ENCODE data around the gene HRAS. TPM values are rescaled to one million over a fixed set of nuclear protein-coding genes. Genes with fewer than 3 reads are reported as not detected.
"Not testable (repeated sequence)": the region's sequence is repeated elsewhere in the genome, so short reads cannot be mapped to it uniquely, and the experiment has no call there.

HRAS gene
- total RNA-seq, 1 experiment from 2014 or later = 65.8 TPM

DNA sequence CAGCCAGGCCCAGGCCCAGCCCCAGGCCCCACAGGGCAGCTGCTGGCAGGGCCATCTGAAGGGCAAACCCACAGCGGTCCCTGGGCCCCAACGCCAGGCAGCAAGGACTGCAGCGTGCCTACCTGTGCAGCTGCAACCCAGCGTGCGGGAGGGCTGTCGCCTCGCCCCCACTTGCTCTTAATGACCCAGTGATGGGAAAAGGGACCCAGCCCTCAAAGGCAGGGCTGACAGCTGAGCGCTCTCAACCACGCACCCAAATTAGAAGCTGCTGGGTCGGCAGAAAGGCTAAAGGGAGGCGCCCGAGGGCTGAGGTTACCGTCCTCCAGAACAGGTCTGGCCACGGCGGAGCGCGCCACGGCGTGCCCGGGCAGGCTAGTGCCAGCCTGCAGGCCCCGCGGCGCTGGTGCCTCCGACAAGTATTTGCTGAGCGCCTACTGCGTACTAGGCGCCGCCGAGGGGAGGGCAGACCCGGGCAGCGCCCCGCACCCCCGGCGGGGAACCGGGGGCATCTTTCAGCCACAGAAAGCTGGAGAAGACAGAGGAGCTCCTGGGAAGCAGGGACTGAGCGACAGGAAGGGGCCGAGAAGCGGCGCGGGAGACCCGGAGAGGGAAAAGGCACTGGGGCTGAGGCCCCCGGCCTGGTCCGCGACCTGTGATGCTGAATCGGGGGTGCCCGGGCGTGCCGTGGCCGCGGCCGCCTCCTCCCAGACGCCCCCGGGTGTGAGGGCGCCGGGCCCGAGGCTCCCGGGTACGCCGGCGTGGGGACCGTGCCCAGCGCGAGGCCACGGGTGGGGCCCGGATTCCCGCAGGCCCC, 773 bp downstream of the HRAS start:
- DNase-seq (ENCODE audit: low read depth) = peak; percentile 14

DNA sequence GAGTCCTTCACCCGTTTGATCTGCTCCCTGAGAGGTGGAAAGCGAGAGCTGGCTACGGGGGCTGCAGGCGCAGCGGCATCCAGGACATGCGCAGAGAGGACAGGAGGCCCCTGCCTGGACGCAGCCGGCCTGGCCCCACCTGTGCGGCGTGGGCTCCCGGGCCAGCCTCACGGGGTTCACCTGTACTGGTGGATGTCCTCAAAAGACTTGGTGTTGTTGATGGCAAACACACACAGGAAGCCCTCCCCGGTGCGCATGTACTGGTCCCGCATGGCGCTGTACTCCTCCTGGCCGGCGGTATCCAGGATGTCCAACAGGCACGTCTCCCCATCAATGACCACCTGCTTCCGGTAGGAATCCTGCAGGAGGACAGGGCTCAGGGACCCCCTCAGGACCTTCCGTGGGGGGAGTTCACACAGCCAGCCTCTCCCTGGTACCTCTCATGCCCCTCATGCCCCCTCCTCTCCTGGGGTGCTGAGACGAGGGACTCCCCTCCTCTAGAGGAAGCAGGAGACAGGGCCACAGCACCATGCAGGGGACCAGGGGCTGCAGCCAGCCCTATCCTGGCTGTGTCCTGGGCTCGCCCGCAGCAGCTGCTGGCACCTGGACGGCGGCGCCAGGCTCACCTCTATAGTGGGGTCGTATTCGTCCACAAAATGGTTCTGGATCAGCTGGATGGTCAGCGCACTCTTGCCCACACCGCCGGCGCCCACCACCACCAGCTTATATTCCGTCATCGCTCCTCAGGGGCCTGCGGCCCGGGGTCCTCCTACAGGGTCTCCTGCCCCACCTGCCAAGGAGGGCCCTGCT, 1.6 kb downstream of the HRAS start:
- DNase-seq (ENCODE audit: low read depth) = no peak

DNA sequence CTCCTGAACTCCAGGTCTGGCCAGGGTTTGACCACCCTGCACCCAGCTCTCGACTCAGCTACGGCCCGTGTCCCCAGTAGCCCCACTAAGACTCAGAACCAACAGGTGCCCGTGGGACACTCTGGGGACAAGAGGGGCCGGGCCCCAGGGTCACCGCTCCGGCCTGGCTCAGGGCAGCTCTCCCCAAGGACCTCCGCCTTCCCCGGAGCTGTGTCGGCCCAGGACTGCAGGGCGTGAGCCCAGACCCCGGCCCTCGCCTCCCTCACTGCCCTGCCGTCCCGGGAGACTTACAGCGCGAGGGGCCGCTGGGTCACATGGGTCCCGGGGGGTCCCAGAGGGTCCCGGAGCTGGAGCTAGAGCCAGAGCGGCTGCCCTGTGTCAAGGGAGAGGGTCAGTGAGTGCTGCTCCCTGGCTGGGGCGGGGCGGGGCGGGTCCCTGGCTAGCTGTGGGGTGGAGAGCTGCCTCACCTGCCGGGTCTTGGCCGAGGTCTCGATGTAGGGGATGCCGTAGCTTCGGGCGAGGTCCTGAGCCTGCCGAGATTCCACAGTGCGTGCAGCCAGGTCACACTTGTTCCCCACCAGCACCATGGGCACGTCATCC, 2.3 kb downstream of the HRAS start:
- DNase-seq (ENCODE audit: low read depth) = no peak

DNA sequence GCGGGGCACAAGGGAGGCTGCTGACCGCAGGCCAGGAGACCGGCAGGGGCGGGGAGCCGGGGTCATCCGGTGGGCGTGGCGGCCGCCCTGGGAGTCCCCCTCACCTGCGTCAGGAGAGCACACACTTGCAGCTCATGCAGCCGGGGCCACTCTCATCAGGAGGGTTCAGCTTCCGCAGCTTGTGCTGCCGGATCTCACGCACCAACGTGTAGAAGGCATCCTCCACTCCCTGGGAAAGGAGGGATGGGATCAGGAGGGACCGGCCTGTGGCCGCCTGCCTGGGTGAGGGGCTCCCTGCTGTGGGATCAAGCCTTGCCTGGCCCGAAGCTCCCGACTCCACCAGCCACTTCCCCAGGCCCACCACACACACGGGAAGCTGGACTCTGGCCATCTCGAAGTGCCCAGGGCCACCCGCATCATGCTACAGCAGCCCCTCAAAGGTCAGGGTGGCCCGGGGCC, 2.8 kb downstream of the HRAS start:
- DNase-seq (ENCODE audit: low read depth) = no peak

DNA sequence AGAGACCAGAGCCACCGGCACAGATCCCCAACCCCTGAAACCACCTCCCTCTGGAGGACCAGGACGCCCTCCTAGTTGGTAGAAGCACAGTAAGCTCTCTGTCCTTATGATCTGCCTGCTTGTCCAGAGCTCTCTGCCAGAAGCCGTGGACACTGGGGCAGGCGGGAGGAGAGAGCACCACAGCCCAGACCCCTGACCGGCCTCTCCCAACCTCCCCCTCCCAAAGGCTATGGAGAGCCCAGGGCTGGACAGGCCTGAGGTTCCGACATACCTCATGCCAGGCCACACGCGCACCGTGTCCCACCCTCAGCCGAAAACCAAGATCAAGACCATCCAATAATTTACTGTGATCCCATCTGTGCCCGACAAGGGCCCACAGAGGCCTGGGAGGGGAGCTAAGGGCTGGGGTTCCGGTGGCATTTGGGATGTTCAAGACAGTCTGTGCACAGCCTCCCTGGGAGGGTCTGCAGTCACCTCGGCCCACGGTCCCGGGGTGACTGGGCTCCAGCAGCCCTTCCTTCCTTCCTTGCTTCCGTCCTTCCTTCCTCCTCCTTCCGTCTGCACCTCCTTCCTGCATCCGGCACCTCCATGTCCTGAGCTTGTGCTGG, 3.4 kb downstream of the HRAS start:
- no peak for DNase-seq (ENCODE audit: low read depth)

DNA sequence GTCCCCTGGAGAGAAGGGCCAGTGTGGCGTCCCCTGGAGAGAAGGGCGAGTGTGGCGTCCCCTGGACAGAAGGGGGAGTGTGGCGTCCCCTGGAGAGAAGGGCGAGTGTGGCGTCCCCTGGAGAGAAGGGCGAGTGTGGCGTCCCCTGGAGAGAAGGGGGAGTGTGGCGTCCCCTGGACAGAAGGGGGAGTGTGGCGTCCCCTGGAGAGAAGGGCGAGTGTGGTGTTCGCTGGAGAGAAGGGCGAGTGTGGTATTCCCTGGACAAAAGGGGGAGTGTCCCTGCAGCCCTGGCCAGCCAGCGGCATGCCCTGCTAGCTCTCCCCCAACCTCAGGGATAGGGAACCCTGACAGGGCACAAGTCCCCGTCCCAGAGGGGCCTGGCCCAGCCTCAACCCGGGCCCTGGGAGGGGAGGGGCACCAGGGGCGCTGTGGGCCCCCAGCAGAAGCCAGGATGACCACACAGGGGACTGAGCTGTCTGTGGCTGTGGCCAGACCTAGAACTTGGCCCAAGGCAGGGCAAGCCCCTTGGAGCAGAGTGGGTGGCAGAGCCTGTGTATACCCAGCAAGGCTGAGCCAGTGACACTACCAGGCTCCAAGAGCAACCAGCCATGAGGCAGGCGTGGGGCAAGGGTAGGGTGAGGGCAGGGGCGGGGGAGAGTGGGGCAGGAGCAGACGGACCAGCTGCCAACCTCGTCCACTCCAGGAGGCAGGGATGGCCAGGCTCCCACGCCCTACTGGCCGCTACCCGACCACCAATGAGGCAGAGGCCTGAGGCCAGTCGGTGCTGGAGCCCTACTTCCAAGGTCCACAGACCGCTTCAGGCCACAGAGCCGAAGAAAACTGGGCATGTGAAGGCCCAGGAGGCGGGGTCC, 4.2 kb downstream of the HRAS start:
- DNase-seq (ENCODE audit: low read depth) = no peak

DNA sequence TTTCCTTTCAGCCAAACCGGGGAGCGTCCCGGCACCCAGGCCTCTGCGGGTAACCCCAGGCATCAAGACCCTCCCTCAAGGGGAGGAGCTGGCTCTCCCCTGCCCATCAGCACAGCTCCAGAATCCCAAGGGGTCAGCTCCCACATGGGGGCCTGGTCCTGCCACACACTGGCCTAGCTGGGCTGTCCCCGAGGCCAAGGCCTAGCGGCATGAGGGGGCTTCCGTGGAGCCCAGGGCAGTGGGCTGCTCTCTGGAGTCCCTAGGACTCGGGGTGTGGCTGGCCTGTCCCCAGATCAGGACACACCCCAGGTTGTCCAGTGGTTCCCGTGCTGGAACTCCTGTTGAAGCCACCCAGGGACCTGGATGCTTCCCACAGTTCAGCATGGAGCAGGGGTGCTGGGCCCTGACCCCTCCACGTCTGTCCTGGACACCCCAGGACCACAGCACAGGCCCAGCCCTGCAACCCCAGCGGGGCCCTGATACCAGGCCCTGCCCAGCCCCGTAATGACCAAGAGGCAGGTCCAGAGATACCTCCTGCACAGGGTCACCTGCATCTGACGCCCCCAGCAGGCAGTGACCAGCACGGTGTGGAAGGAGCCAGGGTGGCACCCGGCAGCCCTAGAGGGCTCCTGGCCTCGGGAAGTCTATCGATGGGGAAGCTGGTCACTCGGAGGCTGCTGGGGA, 5.5 kb downstream of the HRAS start:
- no peak for DNase-seq (ENCODE audit: low read depth)

DNA sequence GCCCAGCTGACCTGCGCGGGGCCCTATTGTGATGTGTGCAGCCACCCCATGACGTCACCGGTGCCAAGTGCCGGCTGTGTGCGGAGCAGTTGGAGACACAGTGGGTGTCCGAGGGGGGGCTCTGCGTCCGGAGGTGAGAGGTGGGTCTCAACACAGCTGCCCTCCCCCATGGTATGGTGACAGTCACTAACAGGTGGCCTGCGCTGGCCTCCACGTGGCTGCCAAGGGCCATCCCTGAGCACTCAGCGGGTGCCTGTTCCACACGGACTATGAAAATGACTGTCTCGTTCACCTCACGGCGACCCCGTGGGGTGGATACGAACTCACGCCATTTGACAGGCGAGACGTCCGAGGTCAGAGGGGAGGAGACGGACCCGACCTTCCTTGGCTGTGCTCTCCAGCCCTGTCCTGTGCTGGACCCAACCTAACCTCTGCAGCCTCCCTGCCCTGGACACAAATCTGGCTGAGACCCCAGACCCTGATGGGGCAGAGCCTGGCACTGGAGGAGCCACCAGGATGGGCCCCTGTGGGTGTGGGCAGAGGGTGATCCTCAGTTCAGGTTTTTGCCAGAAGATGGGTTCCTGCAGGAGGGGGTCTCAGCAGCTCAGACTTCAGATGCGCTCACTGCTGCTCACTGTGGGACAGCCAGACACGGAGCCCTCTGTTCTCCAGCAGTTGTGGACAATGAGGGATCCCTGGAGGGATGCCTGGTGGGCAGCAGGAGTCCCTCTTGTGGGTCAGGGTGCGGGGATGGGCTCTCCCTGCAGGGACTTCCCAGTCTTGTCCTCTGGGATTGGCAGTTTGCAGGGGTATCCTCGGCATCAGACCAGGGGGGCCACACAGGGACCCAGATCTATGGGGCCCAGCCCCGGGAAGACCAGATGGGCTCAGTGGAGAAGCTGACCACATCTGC, 6.3 kb downstream of the HRAS start:
- no peak for DNase-seq (ENCODE audit: low read depth)

DNA sequence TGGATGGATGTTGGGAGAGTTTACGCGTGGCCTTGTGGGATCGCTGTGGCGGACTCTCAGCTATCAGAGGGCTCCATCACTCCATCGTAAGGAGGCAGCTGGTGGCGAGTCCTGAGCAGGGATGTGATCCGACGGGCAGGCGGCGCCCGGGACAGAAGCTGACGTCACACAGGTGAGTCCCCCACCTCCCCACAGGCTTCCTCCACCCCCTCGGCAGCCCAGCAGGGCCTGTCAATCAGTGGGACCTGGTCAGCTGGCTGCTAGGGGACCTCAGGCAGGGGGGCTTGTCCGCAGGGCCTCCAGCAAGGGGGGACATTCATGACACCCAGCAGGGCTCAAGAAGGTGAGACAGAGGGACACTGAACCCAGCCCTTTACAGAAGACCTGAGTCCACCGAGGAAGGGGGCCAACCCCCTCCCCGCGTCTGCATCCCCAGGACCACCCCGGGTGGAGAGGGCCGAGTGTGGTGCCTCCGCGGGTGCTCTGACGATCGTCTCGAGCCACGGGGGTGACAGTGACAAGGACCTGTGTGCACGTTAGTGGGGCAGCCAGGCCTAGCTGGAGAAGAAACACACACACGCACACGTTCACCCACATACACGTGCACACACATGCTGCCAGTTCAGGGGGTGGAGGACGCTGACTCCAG, 7.1 kb downstream of the HRAS start:
- no peak for DNase-seq (ENCODE audit: low read depth)

DNA sequence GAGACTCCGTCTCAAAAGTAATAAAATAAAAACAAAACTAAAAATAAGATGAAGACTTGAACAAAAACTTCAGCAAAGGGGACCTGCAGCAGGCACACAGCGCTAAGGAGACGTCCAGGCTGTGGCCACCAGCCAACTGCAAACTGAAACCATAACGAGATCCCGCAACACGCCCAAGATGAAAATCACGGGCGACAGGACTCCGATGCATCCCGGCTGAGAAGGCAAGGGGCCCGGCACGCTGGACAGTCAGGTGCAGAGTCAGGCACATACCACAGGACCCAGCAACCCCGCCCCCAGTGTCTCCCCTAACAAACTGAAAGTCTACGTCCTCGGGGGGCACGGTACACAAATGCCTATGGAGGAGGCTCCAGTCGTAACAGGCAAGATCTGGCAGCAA, 9.2 kb downstream of the HRAS start:
- no peak for DNase-seq (ENCODE audit: low read depth)

DNA sequence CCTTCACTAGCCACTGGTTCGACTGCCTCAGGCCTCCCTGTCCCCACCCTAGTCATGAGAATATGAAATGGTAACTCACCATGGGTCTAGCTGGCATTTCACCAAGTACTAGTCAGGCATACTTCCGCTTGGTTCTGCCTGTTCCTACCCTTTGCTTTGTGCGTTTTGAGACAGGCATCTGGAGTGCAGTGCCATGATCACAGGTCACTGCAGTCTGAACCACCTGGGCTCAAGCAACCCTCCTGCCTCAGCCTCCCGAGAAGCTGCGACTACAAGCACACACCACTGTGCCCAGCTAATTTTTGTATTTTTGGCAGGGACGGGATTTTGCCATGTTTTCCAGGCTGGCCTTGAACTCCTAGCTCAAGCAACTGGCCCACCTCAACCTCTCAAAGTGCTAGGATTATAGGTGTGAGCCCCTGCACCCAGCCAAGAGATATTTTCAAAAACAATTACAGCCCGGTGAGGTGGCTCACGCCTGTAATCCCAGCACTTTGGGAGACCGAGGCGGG, 14.1 kb downstream of the HRAS start:
- DNase-seq (ENCODE audit: low read depth) = peak; percentile 61

DNA sequence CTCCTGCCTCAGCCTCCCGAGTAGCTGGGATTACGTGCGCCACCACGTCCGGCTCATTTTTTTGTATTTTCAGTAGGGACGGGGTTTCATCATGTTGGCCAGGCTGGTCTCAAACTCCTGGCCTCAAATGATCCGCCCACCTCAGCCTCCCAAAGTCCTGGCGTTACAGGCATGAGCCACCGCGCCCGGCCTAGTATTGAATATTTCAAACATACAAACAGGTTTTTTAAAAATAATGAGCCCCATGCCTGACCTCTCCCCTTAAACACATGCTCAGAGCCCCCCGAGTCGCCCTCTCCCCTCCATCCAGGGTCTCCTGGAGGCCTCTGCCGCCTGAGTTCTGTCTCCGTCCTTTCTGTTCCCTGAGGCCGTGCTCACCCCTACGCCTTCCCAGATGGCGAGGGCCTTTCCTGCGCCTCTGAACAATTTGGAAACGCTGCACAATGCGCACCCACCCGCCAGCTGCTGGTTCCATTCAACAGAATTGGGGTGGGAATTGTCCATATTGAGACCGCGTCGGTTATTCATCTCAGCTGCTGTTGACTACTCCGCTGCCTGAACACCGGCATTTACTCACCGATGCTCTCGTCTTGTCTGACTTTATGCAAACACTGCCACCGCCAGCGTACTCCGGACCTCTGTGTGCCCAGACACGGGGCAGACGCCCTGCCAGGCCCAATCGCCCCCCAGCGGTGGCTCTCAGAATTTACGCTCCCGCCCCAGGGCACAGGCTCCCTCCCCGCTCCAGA, 14.8 kb downstream of the HRAS start:
- DNase-seq (ENCODE audit: low read depth) = peak; percentile 48

DNA sequence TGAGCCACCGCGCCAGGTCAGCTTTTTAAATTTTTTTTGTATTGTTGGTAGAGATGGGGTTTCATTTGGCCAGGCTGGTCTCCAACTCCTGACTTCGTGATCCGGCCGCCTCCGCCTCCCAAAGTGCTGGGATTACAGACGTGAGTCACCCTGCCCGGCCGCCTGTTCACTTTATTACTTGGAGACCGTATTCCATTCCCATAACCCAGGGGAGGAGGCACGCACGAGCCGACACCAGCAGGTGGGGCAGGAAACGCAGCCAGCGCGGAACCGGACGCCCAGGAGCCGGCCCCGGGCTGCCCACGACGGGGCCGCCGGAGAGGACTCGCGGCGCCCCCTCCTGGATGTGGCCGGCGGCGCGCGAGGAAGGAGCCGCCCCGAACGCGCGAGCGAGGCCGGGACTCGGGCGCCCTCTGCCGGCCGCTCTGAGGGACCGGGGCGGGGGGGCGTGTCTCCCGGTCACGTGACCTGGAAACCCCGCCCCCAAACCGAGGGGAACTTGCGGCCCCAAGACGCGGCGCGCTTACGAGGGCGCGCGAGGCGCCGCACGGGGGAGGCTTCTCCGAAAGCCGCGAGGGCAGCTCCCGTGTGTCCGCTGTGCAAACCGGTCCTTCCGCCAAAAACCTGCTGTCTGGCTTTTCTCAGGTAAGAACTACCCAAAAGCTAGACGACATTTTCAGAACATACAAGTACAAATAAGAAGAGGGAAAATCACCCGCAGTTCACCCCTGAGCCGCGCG, 16.7 kb downstream of the HRAS start:
- DNase-seq (ENCODE audit: low read depth) = peak; percentile 95

DNA sequence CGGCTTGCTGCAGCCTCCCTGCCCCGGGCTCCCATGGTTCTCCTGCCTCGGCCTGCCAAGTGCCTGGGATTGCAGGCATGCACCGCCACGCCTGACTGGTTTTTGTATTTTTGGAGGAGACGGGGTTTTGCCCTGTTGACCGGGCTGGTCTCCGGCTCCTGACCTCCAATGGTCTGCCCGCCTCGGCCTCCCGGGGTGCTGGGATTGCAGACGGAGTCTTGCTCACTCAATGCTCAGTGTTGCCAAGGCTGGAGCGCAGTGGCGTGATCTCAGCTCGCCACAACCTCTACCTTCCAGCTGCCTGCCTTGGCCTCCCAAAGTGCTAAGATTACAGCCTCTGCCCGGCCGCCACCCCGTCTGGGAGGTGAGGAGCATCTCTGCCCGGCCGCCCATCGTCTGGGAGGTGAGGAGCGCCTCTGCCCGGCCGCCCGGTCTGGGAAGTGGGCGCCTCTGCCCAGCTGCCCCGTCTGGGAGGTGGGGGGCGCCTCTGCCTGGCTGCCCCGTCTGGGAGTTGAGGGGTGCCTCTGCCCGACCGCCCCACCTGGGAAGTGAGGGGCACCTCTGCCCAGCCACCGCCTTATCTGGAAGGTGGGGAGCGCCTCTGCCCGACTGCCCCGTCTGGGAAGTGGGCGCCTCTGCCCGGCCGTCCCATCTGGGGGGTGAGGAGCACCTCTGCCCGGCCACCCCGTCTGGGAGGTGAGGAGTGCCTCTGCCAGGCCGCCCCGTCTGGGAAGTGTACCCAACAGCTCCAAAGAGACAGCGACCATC, 18.3 kb downstream of the HRAS start:
- DNase-seq (ENCODE audit: low read depth) = not testable (repeated sequence)

DNA sequence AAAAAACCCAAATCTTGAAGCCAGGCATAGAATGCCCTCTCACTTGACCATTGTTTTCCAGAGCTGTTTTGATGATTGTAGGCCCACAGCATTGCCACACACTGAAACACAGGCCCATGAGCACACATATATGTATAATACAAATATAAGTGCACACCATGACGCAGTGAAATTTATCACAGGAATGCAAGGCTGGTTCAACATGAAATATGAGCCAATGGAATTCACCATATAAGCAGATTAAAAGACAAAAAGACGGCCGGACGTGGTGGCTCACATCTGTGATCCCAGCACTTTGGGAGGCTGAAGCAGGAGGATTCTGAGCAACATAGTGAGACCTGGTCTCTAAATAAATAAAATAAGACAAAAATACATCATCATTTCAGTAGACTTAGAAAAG, 19.0 kb downstream of the HRAS start:
- no peak for DNase-seq (ENCODE audit: low read depth)

DNA sequence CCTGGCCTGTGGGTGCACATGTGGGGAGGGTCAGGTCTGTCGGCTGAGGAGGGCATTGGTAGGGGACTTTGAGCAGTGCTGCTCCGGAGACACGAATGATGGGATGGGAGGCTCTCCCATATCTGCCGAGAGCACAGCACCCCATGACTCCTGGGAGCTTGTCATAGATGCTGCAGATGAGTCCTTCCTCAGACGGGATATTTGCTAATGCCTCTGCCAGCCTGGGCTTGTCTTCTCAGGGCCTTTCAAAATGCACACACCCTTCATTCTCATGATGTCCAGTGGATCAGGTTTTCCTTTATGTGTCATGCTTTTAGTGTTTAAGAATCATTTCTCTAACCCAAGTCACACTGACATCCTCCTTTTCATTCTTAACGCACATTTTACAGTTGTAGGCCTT, 20.2 kb downstream of the HRAS start:
- DNase-seq (ENCODE audit: low read depth) = no peak

DNA sequence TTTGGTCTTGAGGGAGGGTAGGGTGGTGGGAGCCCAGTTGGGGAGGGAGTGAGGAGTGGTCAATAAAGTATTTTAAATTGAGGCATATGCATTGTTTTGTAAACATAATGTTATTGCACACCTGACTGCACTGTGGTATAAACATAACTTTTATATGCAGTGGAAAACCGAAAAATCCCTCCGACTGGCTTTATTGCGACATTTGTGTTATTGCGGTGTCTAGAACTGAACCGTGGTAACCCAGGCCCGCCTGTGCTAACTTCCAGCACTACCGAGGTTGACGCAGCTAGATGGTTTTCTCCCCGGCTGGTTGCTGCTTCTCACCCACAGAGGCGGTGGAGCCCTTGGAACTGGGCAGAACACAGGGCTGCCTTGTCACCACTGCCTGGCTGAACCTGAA, 20.8 kb downstream of the HRAS start:
- DNase-seq (ENCODE audit: low read depth) = no peak

Data from RPMI7951 (cell line).